Kidney glomerular epithelial cell (primary cell): ENCODE results near the gene CFAP46.
"Not testable (repeated sequence)": the region's sequence is repeated elsewhere in the genome, so short reads cannot be mapped to it uniquely, and the experiment has no call there.

Experiments used
- DNase-seq: peaks from one replicate; lab custom pipeline; 2025; lab: John Stamatoyannopoulos, UW

CFAP46 gene

DNA sequence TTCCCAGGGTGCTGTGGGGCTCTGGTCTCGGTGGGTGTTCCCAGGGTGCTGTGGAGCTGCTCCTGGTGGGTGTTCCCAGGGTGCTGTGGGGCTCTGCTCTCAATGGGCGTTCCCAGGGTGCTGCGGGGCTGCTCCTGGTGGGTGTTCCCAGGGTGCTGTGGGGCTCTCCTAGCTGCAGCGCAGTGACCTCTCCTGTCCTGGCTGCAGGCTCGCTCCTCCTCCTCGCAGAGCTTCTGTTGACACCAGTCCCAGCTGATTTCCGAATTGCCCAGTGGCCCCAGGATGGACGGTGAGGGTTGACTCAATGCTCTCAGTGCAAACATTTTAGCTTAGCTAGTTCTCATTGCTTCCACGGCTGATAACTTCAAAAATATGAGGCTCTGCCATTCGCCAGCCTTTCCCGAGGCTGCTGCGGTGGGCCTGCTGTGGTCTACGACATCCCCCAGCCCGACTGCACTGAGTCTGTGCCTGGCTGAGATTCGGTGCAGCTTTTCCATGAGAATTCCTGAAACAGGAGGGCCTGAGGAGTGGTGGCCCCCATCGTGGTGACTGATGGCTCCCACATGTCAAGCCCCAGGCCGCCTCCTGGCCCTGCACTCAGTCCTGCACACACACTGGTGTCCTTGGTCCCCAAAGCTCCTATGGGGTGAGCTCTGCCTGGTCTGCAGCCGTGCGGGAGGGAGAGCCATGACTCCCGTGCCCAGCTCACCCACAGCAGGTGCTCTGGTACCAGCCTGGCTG lies 98.1 kb downstream of the CFAP46 start:
- DNase-seq = no peak

DNA sequence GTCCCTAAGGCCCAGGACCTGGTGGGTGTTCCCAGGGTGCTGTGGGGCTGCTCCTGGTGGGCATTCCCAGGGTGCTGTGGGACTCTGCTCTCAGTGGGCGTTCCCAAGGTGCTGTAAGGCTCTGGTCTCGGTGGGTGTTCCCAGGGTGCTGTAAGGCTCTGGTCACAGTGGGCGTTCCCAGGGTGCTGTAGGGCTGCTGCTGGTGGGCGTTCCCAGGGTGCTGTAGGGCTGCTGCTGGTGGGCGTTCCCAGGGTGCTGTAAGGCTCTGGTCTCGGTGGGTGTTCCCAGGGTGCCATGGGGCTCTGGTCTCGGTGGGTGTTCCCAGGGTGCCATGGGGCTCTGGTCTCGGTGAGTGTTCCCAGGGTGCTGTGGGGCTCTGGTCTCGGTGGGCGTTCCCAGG lies 99.1 kb downstream of the CFAP46 start:
- not testable (repeated sequence) for DNase-seq

GRCh38 chr10:132842397-132842796 lies 100.0 kb downstream of the CFAP46 start:
- no peak for DNase-seq

GRCh38 chr10:132841615-132841975 lies 100.8 kb downstream of the CFAP46 start:
- no peak for DNase-seq

GRCh38 chr10:132840698-132841614 lies 101.4 kb downstream of the CFAP46 start:
- no peak for DNase-seq

DNA sequence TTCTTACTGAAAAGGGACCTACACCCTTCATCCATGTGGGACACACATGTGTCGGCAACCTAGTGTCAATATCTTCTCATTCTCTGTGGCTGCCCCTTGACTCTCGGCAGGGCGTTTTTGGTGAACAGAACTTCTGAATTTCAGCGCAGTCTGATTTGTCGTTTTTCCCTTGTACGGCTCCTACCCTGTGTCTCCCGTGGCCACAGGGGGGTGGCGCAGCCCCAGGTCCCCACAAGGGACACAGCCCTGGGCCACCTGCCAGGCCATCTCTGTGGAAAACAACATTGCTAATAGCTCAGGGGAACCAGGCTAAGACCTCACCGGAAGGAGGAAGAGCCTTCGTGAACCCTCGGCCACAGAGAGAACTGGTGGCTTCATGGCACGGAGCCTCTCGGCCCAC lies 103.3 kb downstream of the CFAP46 start:
- DNase-seq = no peak

- no peak for DNase-seq
Measured at GRCh38 chr10:132838346-132838970, 103.9 kb downstream of the CFAP46 start.

DNA sequence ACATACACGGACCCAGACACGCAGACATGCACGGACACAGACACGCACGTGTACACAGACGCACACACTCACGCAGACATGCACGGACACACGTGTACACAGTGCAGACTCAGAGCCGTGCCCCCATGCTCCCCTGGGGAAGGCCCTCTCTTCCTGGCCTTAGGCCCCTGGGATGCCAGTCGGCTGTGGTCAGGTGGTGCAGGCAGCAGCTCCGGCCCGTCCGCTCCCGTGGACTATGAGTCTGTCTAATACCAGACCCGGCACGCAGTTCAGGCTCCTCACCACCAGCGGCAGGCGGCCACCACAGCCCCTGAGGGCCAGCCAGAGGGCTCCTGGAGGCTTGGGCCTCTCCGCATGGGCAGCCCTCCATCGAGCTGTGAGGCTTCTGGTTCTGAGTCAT lies 104.5 kb downstream of the CFAP46 start:
- no peak for DNase-seq

DNA sequence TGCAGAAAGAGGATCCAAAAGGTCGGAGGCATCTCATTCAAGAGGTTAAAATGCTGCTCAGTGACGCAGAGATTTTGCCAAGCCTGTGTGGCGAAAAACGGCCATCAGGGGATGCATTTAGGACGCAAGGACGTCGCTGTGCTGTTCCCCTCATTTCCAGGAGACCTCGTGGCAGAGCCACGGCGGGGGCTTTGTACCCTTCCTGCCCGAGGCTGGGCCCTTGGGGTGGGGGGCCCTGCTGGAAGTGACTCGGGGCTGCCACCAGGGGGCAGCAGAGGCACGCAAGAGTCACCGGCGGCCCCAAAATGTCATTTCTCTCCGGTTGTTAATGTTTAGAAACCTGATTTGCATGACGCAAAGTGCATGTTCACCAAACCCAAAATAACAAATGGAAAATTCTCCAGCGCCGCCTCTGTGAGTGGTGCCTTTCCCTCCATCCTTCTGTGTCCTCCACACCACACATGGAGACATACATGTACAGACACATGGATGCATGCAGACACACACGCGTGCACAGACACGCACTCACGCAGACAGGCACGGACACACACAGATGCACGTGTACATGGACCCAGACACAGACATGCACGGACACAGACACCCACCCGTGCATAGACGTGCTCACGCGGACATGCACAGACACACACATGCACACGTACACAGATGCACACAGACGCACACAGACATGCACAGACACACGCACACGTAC lies 105.4 kb downstream of the CFAP46 start:
- no peak for DNase-seq

GRCh38 chr10:132836248-132836831 lies 106.0 kb downstream of the CFAP46 start:
- DNase-seq = no peak

DNA sequence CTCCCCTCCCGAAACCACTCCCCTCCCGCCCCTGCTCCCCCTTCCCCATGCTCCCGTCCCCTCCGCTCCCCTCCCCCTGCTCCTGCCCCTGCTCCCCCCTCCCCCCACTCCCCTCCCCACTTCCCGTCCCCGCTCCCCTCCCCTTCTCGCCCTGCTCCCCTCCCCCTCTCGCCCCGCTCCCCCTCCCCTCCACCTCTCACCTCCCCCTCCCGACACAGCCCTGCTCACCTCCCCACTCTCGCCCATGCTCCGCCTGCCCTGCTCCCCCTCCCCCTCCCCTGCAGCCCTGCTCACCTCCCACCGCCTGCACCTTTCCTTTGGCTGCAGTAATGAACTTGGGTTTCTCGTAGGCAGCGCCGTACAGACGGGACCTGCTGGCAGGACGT lies 106.5 kb downstream of the CFAP46 start:
- DNase-seq = no peak

DNA sequence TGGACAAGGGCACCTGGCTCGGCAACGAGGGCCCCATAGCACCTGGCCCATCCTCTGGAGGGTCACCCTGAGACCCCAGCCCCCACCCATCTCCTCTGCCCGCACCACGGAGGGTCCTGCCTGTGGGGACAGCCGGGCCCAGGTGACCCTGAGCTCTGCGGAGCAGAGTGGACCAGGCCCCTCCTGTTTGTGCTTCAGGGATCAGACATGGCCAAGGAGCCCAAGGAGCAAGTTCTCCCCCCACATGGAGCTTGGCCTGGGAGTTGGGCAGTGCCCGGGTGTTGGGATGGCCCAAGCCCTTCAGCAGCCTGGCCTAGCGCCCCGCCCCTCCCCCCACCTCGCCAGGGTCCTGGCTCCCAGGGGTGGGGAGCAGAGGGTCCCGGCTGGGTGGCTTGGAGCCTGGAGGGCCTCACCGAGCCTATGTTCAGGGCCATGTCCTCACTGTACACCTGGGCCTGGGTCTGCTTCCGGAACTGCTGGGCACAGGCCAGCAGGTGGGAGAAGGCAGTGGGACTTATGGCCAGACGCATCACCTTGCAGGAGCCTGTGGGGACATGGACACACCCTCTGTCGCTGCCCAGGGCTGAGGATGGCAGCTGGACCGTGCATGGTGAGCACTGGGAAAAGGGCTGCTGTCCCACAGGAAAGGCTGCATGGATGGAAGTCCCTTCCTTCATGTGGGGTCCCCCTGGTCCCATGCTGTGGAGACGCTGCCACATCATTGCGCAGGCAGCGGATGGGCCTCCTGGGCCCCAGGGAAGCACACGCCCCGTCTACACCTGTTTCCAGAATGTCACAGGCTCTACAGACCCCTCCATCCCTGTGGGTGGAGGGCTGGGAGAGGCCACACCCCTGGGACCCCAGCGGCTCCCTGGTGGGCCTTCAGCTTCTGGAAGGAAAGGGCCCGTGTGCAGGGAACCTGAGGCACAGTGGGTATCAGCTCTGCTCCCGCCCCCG lies 107.2 kb downstream of the CFAP46 start:
- DNase-seq = no peak

- DNase-seq = no peak
Measured at GRCh38 chr10:132834311-132834761, 108.0 kb downstream of the CFAP46 start.

DNA sequence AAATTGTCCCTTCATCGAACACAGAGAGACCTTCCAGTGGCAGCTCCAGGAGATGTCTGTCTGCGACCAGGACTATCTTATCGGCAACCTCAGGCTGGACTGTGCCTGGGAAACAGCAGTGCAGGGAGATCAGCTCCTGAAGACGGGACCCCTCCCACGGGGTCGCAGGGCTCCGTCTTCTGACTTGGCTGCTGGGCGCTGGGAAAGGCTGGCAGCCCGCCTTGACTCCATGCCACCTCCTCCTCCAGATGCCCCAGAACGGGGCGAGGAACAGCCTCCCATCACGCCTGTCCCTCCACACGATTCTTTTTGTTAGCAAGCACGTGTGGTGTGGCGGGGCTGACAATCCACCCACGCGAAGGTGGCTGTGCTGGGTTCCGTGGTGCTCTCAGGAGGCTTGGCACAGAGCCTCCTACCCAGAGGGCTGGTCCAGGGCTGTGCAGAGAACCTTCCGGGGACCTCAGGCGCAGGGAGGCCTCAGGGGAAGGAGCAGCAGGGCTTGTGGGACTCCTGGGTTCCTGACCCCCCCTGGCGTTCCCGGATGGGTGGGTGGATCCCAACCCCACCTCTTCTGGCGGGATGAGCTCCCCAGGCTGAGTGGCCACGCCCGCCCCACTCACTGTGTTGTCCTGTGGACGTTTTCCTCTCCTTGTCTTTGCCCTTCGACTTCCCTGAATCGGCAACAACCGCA lies 108.8 kb downstream of the CFAP46 start:
- no peak for DNase-seq

GRCh38 chr10:132832186-132832969 lies 110.0 kb downstream of the CFAP46 start:
- no peak for DNase-seq

DNA sequence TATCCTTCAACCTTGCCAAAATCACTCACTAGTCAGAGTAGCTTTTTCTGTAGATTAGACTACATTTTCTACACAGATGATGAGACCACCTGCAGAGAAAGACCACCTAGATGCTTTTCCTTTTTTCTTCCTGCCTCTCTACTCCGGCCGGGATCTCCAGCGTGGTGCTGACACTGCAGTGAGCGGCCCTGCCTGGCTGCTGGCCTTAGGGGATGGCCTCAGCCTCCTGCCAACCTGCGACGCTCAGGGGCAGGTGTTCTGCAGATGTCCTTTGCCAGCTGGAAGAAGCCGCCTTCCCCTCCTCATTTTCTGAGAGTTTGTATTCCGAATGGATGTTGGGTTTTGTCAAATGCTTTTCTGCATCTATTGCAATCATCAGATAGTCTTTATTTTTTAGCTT lies 113.0 kb downstream of the CFAP46 start:
- DNase-seq = no peak

DNA sequence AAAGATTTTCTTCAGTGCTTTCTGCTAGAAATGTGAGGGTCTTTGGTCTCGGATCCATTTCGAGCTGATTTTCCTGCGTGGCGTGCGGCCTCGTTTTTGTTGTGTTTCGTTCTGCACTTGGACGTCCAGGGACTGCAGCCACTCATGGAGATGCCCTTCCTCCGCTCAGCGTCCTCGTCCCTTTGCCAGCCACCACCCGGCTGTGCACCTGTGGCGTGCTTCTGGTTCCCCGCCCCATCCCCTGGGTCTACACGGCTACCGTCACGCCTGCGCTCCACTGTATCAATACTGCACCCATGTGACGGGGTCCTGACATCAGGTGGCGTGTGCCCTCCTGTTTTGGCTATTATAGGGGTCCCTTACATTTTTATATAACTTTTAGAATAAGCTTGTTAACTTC lies 113.7 kb downstream of the CFAP46 start:
- DNase-seq = no peak

GRCh38 chr10:132827861-132828539 lies 114.4 kb downstream of the CFAP46 start:
- DNase-seq = no peak

DNA sequence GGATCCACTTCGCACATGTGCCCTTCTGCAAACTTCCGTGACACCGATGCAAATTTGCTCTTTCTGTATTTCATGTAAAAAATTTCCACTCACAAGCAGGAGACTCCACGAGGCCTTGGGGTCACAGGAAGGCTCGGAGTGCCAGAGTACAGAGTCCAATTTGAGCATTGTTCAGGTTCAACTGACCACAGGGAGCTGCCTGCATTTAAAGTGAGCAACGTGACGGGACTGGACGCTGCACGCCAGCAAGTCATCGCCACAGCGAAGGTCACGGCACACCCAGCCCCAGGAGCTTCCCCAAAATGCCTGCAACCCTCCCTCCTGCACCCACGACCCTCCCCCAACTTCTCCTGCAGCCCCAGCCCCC lies 115.0 kb downstream of the CFAP46 start:
- DNase-seq = no peak
